HCT116 (cell line): ENCODE data around the gene CTIF. TPM values are rescaled to one million over a fixed set of nuclear protein-coding genes. Genes with fewer than 3 reads are reported as not detected.

ENCODE experiments used
- ATAC-seq: fragments of 200-7000 bp; cut with Tn5 transposase; 2 replicates; pipeline ENCODE4 v1.9.1; 2020; ENCODE audit warnings: mild to moderate bottlenecking, moderate library complexity
- BruUV-seq: library from RNA; stranded (reverse); fragments of 400-500 nt; replicated peaks from 2 replicates; lab custom pipeline; 2021; lab: Mats Ljungman, UMichigan
- CTCF ChIA-PET: fragments of 300-600 bp; sonication (Branson Sonifier 250); formaldehyde crosslinking; loops from one replicate; lab custom pipeline; 2021; ENCODE audit warnings: antibody characterized with exemption; lab: Charles Lee
- POLR2A ChIA-PET: fragments of 300-600, 350-600 bp; sonication (Branson Sonifier 250); formaldehyde crosslinking; loops from one replicate; lab custom pipeline; 2021; ENCODE audit warnings: antibody characterized with exemption; lab: Charles Lee
- RAD21 ChIA-PET, 2 experiments: fragments of 300-600 bp; sonication (Branson Sonifier 250); formaldehyde crosslinking; loops; one replicate each; lab custom pipeline; 2023; ENCODE audit warnings: low total read pairs in 2 of 2; ENCODE audit not compliant: uncharacterized antibody in 2 of 2, unreplicated experiment in 2 of 2, low non-redundant PET in 1 of 2; lab: Charles Lee
- DNase-seq: peaks from one replicate; pipeline ENCODE4 v3.0.0-alpha.2; 2010; ENCODE audit warnings: low read depth, low spot score
- H2AFZ ChIP-seq: fragments of 200-600 bp; shearing (Covaris generic), sonication (generic); 2 replicates; pipeline ENCODE4 v1.6.1; 2017; ENCODE audit warnings: low read depth, mixed run types, mixed read lengths, antibody characterized with exemption, low read length; ENCODE audit not compliant: poor library complexity, severe bottlenecking
- H3K27ac ChIP-seq: 2 replicates; pipeline ENCODE4 v1.5.1; 2012; ENCODE audit warnings: low read depth, low read length
- H3K27me3 ChIP-seq: fragments of 200-600 bp; sonication (generic); 2 replicates; pipeline ENCODE4 v1.6.1; 2016; ENCODE audit warnings: mixed run types, low read length, mixed read lengths; ENCODE audit not compliant: insufficient read depth
- H3K36me3 ChIP-seq, 2 experiments: fragments of 200-500 bp in 1 of 2; fragments of 200-600 bp in 1 of 2; sonication (Bioruptor generic) in 1 of 2; sonication (generic) in 1 of 2; 2 replicates each; pipeline versions ENCODE4 v1.5.1 to v1.6.1; 2014 to 2016; ENCODE audit warnings: low read length in 2 of 2, inconsistent platforms in 1 of 2, mixed read lengths in 1 of 2, mixed run types in 1 of 2; ENCODE audit not compliant: insufficient read depth in 2 of 2, control insufficient read depth in 1 of 2
- H3K4me1 ChIP-seq, 2 experiments: fragments of 200-600 bp in 1 of 2; sonication (generic) in 1 of 2; 2 replicates each; pipeline versions ENCODE4 v1.5.1 to v1.6.1; 2012 to 2017; ENCODE audit warnings: low read length in 2 of 2, inconsistent platforms in 1 of 2, mild to moderate bottlenecking in 1 of 2, mixed read lengths in 1 of 2, mixed run types in 1 of 2, moderate library complexity in 1 of 2; ENCODE audit not compliant: insufficient read depth in 2 of 2, control insufficient read depth in 1 of 2
- H3K4me2 ChIP-seq: fragments of 200-600 bp; sonication (generic); 2 replicates; pipeline ENCODE4 v1.6.1; 2017; ENCODE audit warnings: mixed run types, low read length, mixed read lengths
- H3K4me3 ChIP-seq, 2 experiments: fragments of 200-600 bp in 1 of 2; sonication (generic) in 1 of 2; replicated peaks in 1 of 2; 2 replicates each; pipeline ENCODE4 v1.5.1; 2011 to 2016; ENCODE audit warnings: low read length in 2 of 2, control low read depth in 1 of 2, low read depth in 1 of 2, mild to moderate bottlenecking in 1 of 2, mixed read lengths in 1 of 2, mixed run types in 1 of 2
- H3K79me2 ChIP-seq: fragments of 200-600 bp; sonication (generic); 2 replicates; pipeline ENCODE4 v1.6.1; 2017; ENCODE audit warnings: mild to moderate bottlenecking, mixed run types, low read length, moderate library complexity, mixed read lengths; ENCODE audit not compliant: insufficient read depth
- H3K9ac ChIP-seq: fragments of 200-600 bp; sonication (generic); 2 replicates; pipeline ENCODE4 v1.6.1; 2016; ENCODE audit warnings: low read length, mixed read lengths
- H3K9me2 ChIP-seq: fragments of 200-600 bp; sonication (generic), shearing (Covaris generic); 2 replicates; pipeline ENCODE4 v1.6.1; 2017; ENCODE audit warnings: mixed run types, mild to moderate bottlenecking, moderate library complexity; ENCODE audit not compliant: insufficient read depth
- H3K9me3 ChIP-seq, 2 experiments: fragments of 200-500 bp in 1 of 2; fragments of 200-600 bp in 1 of 2; sonication (Bioruptor generic) in 1 of 2; sonication (generic) in 1 of 2; 2 replicates each; pipeline ENCODE4 v1.6.1; 2014 to 2017; ENCODE audit warnings: low read length in 2 of 2, mixed read lengths in 2 of 2, inconsistent platforms in 1 of 2, low read depth in 1 of 2, mild to moderate bottlenecking in 1 of 2, mixed run types in 1 of 2, moderate library complexity in 1 of 2; ENCODE audit not compliant: control insufficient read depth in 1 of 2, insufficient read depth in 1 of 2
- H4K20me1 ChIP-seq: fragments of 200-600 bp; sonication (generic), shearing (Covaris generic); 2 replicates; pipeline ENCODE4 v1.6.1; 2017; ENCODE audit warnings: mixed run types, mild to moderate bottlenecking, moderate library complexity; ENCODE audit not compliant: insufficient read depth
- CEBPB ChIP-seq: IDR thresholded peaks from 2 replicates; pipeline ENCODE4 v1.6.1; 2012; ENCODE audit warnings: low read depth
- EZH2 ChIP-seq: fragments of 200-600 bp; sonication (generic); IDR thresholded peaks from 2 replicates; pipeline ENCODE4 v1.6.1; 2017; ENCODE audit warnings: antibody characterized with exemption, mixed run types
- EZH2phosphoT487 ChIP-seq: fragments of 200-600 bp; IDR thresholded peaks from 2 replicates; pipeline ENCODE4 v1.6.1; 2018; ENCODE audit warnings: antibody characterized with exemption, borderline replicate concordance
- JUND ChIP-seq: IDR thresholded peaks from 2 replicates; pipeline ENCODE4 v1.6.1; 2012
- SIN3A ChIP-seq: IDR thresholded peaks from 2 replicates; pipeline ENCODE4 v1.6.1; 2012; ENCODE audit warnings: low read depth
- SP1 ChIP-seq: IDR thresholded peaks from 2 replicates; pipeline ENCODE4 v1.6.1; 2012; ENCODE audit warnings: low read depth
- SRF ChIP-seq: IDR thresholded peaks from 2 replicates; pipeline ENCODE4 v1.6.1; 2012; ENCODE audit warnings: low read depth
- TCF7L2 ChIP-seq: IDR thresholded peaks from 2 replicates; pipeline ENCODE4 v1.7.0; 2011; ENCODE audit warnings: borderline replicate concordance, inconsistent platforms; ENCODE audit not compliant: insufficient read depth, insufficient read length; ENCODE audit errors: extremely low read depth
- YY1 ChIP-seq: IDR thresholded peaks from 2 replicates; pipeline ENCODE4 v1.6.1; 2011; ENCODE audit warnings: low read length, low read depth, moderate library complexity, mild to moderate bottlenecking; ENCODE audit not compliant: insufficient replicate concordance; ENCODE audit errors: extremely low read depth
- intact Hi-C: fragments of 100-400 bp; cut with micrococcal nuclease; formaldehyde crosslinking; loops from 2 replicates; pipeline ENCODE4 v1.10.0; 2022
- total RNA-seq: library from RNA; stranded (reverse); gene quantifications from one replicate; pipeline ENCODE4 v1.2.1, GENCODE V29; 2021; ENCODE audit not compliant: unreplicated experiment
- TF ChIP-seq, protein P1 (sequence below): IDR thresholded peaks from 2 replicates; pipeline ENCODE4 v1.6.1; 2012; ENCODE audit warnings: low read depth

Gene CTIF
- total RNA-seq, 1 experiment from 2014 or later = 19.7 TPM

DNA sequence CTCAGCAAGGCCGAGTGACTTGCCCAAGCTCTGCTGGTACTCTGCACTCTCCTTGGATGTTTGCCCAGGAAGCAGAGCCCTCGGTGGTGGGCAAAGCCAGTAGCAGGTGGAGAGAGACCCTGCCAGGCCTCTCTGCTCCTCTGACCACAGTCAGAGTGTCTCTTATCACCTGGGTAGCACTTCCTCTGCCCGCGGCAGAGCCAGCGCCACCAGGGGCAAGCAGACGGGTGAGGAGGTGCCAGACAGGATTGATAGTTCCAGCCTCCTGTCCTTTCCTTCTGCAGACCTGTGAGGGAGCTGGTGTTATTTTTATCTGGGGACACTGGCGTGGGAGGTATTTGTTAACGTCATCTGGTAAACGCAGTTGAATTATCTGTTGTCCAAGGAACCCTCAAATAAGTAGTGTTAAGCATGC is 259.0 kb downstream of the CTIF start:
- Histone ChIP-seq H3K4me2 (no peak overlapping the region), H3K9me2 (no peaks in the 10 kb centered on the region), H3K9me3 (no peaks in the 10 kb centered on the region), H3K27ac (no peak overlapping the region)
- RAD21 ChIA-PET = no interaction called here
- DNase-seq = no peak
- CTCF ChIA-PET = no interaction called here
- TF ChIP-seq CEBPB = no peak
- no peak for TF ChIP-seq SP1
- no peak for TF ChIP-seq YY1
- no peak for TF ChIP-seq TCF7L2
- TF ChIP-seq SIN3A = no peak
- TF ChIP-seq SRF = no peak
- no peak for TF ChIP-seq EZH2
- no peak for TF ChIP-seq JUND
- TF ChIP-seq, protein P1, sequence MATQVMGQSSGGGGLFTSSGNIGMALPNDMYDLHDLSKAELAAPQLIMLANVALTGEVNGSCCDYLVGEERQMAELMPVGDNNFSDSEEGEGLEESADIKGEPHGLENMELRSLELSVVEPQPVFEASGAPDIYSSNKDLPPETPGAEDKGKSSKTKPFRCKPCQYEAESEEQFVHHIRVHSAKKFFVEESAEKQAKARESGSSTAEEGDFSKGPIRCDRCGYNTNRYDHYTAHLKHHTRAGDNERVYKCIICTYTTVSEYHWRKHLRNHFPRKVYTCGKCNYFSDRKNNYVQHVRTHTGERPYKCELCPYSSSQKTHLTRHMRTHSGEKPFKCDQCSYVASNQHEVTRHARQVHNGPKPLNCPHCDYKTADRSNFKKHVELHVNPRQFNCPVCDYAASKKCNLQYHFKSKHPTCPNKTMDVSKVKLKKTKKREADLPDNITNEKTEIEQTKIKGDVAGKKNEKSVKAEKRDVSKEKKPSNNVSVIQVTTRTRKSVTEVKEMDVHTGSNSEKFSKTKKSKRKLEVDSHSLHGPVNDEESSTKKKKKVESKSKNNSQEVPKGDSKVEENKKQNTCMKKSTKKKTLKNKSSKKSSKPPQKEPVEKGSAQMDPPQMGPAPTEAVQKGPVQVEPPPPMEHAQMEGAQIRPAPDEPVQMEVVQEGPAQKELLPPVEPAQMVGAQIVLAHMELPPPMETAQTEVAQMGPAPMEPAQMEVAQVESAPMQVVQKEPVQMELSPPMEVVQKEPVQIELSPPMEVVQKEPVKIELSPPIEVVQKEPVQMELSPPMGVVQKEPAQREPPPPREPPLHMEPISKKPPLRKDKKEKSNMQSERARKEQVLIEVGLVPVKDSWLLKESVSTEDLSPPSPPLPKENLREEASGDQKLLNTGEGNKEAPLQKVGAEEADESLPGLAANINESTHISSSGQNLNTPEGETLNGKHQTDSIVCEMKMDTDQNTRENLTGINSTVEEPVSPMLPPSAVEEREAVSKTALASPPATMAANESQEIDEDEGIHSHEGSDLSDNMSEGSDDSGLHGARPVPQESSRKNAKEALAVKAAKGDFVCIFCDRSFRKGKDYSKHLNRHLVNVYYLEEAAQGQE = no peak
- no peak for TF ChIP-seq EZH2phosphoT487
- TF ChIP-seq, all 23 proteins: peak for 0
- intact Hi-C loops = no loop called here
- H4K20me1 ChIP-seq = no peaks in the 10 kb centered on the region
- POLR2A ChIA-PET = no interaction called here
- no peak overlapping the region for H3K9ac ChIP-seq
- H3K36me3 ChIP-seq = no peaks in the 10 kb centered on the region
- no peak for ATAC-seq
- no peaks in the 10 kb centered on the region for H3K27me3 ChIP-seq
- no peak overlapping the region for H2AFZ ChIP-seq
- H3K4me3 ChIP-seq = no peak overlapping the region
- no peaks in the 10 kb centered on the region for H3K79me2 ChIP-seq
- no TSS peak for BruUV-seq
- H3K4me1 ChIP-seq = peaks cover 0 to 8% of the 10 kb centered on the region in 2 experiments; a peak in 1 of 4 replicates
